PFSK-1 (cell line): ENCODE measurements around the gene PLEKHG3.

Experiments
- FOXP2 ChIP-seq: optimal IDR thresholded peaks from 2 replicates; pipeline ENCODE3; 2011; ENCODE audit warnings: borderline replicate concordance, control low read depth, inconsistent platforms; ENCODE audit not compliant: insufficient read depth; ENCODE audit errors: extremely low read length, extremely low read depth
- POLR2AphosphoS5 ChIP-seq: IDR thresholded peaks from 2 replicates; pipeline ENCODE4 v1.6.1; 2012; ENCODE audit warnings: low read depth, mild to moderate bottlenecking, control low read depth, low read length, moderate library complexity
- REST ChIP-seq, 2 experiments: IDR thresholded peaks; 2 replicates each; pipeline versions ENCODE4 v1.6.1 to v1.8.0; 2011 to 2012; ENCODE audit warnings: low read depth in 2 of 2, low read length in 2 of 2, control low read depth in 1 of 2, inconsistent platforms in 1 of 2, mild to moderate bottlenecking in 1 of 2, moderate library complexity in 1 of 2; ENCODE audit not compliant: insufficient read depth in 1 of 2
- SIN3A ChIP-seq: IDR thresholded peaks from 2 replicates; pipeline ENCODE4 v1.6.1; 2012; ENCODE audit warnings: mild to moderate bottlenecking, low read length, moderate library complexity, borderline replicate concordance; ENCODE audit not compliant: insufficient read depth
- TAF1 ChIP-seq: IDR thresholded peaks from 2 replicates; pipeline ENCODE4 v1.6.1; 2012; ENCODE audit warnings: low read length, control low read depth, borderline replicate concordance; ENCODE audit not compliant: insufficient read depth

Gene PLEKHG3

GRCh38 chr14:64757601-64758000 is 53.4 kb downstream of the PLEKHG3 start:
- TF ChIP-seq FOXP2 (no peak), REST (IDR thresholded peaks at IDR 0.05; ENCODE audit: insufficient read depth in 1 of 2, low read depth in 2 of 2, low read length in 2 of 2) (no peak), SIN3A (no peak), TAF1 (no peak), POLR2AphosphoS5 (no peak)

GRCh38 chr14:64758025-64758521 is 53.8 kb downstream of the PLEKHG3 start:
- no peak for TF ChIP-seq REST (IDR thresholded peaks at IDR 0.05; ENCODE audit: insufficient read depth in 1 of 2, low read depth in 2 of 2, low read length in 2 of 2)
- no peak for TF ChIP-seq TAF1
- no peak for TF ChIP-seq FOXP2
- TF ChIP-seq SIN3A = no peak
- no peak for TF ChIP-seq POLR2AphosphoS5

GRCh38 chr14:64758691-64759554 is 54.7 kb downstream of the PLEKHG3 start:
- TF ChIP-seq SIN3A (no peak), FOXP2 (no peak), REST (IDR thresholded peaks at IDR 0.05; ENCODE audit: insufficient read depth in 1 of 2, low read depth in 2 of 2, low read length in 2 of 2) (no peak), TAF1 (no peak)

- TF ChIP-seq POLR2AphosphoS5 (no peak), TAF1 (no peak), FOXP2 (no peak), REST (IDR thresholded peaks at IDR 0.05; ENCODE audit: insufficient read depth in 1 of 2, low read depth in 2 of 2, low read length in 2 of 2) (no peak), SIN3A (no peak)
Measured at GRCh38 chr14:64759555-64759938, 55.3 kb downstream of the PLEKHG3 start.
